ENCODE measurements around the gene F11.
"Not testable (repeated sequence)": the region's sequence is repeated elsewhere in the genome, so short reads cannot be mapped to it uniquely, and the experiment has no call there.

F11 gene

DNA sequence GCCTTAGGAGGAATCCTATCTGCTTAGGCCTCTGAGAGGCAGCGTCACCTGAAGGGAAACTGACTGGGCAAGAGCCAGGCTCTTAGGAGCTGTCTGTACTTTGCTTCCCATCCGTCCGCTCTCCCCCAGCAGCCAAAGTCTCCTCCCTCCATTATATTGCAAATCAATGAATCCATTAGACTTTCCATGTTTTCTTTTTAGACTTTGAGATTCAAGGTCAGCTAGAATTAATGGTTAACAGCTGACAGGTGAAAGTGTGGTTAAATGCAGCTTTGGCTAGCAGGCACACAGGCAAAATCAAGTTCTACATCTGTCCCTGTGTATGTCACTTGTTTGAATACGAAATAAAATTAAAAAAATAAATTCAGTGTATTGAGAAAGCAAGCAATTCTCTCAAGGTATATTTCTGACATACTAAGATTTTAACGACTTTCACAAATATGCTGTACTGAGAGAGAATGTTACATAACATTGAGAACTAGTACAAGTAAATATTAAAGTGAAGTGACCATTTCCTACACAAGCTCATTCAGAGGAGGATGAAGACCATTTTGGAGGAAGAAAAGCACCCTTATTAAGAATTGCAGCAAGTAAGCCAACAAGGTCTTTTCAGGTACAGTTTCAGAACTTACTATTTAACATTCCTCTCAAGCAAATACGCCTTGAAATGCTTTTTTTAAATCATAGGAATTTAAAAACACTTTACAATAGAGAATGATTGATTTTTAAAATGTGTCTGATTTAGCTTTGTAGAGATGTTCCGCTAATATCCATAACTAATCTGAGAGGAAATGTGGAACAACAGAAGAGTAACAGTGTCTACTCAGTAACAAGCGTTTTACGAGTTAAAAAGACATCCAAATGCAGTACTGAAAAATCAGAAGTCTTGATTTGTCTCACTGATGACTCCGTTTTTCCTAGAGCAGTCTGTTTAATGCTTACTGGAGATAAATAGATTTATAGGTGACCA lies at the start of gene F11:
TSS of gene F11 (plus strand) at position 507 of the 970 bp plus-strand sequence. CDS start 948 bp downstream, outside the sequence.
- no peak for DNase-seq (ENCODE audit: low read depth)

GRCh38 chr4:186216465-186217024 lies 49.4 kb upstream of the F11 start:
- no peak for DNase-seq (ENCODE audit: low read depth)

- DNase-seq (ENCODE audit: low read depth) = no peak
Observed at GRCh38 chr4:186217733-186218293, 48.2 kb upstream of the F11 start.

- no peak for DNase-seq (ENCODE audit: low read depth)
Observed at GRCh38 chr4:186221624-186222023, 44.4 kb upstream of the F11 start.

- no peak for DNase-seq (ENCODE audit: low read depth)
Observed at GRCh38 chr4:186225848-186226247, 40.1 kb upstream of the F11 start.

DNA sequence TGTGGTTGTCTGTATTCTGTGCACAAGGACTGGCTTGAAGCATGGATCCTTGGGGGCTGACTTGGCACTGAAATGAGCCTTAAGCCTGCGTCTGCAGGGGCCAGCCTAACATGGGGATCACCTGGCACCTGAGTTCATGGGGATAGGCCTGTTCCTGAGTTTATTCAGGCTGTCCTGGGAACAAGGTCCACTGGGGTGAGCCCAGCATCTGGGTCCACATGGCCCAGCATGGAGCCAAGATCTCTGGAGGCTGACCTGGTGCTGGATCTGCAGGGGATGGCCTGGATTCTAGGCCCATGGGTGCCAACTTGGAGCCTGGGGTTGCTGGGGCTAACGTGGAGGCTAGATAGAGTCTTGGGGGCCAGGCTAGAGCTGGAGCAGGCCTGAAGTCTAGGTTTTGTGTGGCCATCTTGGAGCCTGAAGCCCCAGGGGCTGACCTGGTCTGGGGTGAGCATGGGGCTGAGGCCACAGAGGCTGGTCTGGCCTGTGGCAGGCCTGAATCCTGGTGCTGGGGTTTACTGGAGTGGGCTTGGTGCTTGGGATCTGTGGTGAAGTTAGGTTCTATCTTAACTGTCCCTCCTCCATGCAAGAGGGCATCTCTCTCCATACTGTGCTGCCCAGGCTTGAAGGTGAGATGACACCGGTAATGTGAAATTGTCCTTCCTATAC lies 39.3 kb upstream of the F11 start:
- DNase-seq (ENCODE audit: low read depth) = no peak

GRCh38 chr4:186227221-186227620 lies 38.8 kb upstream of the F11 start, which contains the start of gene KLKB1:
KLKB1 (plus strand) TSS chr4:186227507; CDS start chr4:186228196, 689 bp downstream.
- DNase-seq (ENCODE audit: low read depth) = no peak

GRCh38 chr4:186227744-186228513 lies 38.1 kb upstream of the F11 start:
- no peak for DNase-seq (ENCODE audit: low read depth)

DNA sequence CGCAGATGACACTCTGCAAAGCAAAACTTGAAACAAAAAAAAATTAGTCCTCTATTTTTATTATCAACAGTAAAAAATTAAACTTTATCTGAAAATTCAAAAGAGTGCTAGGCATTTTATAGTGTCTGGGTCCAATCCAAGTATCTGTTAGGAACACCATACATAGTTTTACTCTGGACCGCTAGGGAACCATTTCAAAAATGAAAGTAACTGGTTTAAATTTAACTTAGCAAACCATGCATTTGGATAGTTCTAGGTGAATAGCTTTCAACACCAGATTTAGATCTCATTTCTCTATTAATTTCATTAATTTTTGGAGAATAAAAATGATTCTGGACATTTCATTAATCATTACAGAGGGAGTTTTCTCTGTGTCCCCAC lies 37.5 kb upstream of the F11 start:
- DNase-seq (ENCODE audit: low read depth) = no peak

- no peak for DNase-seq (ENCODE audit: low read depth)
Observed at GRCh38 chr4:186234367-186234766, 31.6 kb upstream of the F11 start.

GRCh38 chr4:186236126-186236525 lies 29.9 kb upstream of the F11 start:
- no peak for DNase-seq (ENCODE audit: low read depth)

DNA sequence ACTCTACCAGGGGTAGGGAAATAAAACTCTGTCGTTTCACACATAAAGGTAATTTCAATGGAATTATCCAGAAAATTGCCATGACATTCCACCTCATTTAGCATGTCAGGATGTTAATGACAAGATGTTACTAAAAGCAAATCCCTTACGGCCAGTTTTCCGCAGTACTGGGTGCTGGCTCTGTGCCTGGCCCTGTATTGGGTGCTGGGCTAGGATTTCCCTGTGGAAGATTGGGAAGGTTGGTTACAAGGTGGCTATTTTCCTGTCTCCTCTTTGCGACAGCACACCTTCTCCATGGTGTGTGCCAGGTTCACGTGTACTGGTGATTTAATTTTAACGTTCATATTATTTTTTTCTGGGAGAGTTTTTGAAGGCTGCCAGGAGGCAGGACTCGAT lies 25.5 kb upstream of the F11 start:
- DNase-seq (ENCODE audit: low read depth) = no peak

GRCh38 chr4:186240848-186241491 lies 25.0 kb upstream of the F11 start:
- DNase-seq (ENCODE audit: low read depth) = no peak

DNA sequence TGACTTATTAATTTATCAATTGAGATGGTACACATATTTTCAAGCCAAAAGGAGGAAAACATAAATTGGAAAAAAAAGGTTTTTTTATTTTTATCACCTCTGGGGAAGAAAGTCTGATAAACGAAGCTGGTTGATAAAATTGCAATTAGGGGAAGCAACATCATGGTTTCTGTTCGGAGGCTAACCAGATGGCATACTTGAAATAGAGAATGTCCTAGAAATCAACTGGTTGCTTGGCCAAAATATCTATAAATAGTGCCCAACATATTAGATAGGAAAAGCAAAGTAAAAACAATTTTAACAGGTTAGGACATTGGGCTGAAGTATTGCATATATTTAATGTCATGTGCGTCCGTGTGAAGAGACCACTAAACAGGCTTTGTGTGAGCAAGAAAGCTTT lies 24.4 kb upstream of the F11 start:
- DNase-seq (ENCODE audit: low read depth) = no peak

DNA sequence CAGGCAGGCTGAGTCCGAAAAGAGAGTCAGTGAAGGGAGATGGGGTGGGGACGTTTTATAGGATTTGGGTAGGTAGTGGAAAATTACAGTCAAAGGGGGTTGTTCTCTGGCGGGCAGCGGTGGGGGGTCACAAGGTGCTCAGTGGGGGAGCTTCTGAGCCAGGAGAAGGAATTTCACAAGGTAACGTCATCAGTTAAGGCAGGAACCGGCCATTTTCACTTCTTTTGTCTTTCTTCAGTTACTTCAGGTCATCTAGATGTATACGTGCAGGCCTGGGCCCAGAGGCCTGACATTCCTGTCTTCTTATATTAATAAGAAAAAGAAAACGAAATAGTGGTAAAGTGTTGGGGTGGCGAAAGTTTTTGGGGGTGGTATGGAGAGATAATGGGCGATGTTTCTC lies 24.0 kb upstream of the F11 start:
- not testable (repeated sequence) for DNase-seq (ENCODE audit: low read depth)

- DNase-seq (ENCODE audit: low read depth) = no peak
Observed at GRCh38 chr4:186243331-186243730, 22.7 kb upstream of the F11 start.

- DNase-seq (ENCODE audit: low read depth) = no peak
Observed at GRCh38 chr4:186244835-186245234, 21.2 kb upstream of the F11 start.

- not testable (repeated sequence) for DNase-seq (ENCODE audit: low read depth)
Observed at GRCh38 chr4:186247062-186247752, 18.8 kb upstream of the F11 start.

GRCh38 chr4:186248643-186249042 lies 17.3 kb upstream of the F11 start:
- DNase-seq (ENCODE audit: low read depth) = no peak

Data from stimulated activated CD8-positive, alpha-beta memory T cell treated with anti-CD3 and anti-CD28 coated beads, Interleukin-12 subunit alpha, Interleukin-12 subunit beta, amount 100 ng/mL, for 1 hour (primary cell).